ENCODE data around the gene TSTD2.
"Not testable (repeated sequence)": the region's sequence is repeated elsewhere in the genome, so short reads cannot be mapped to it uniquely, and the experiment has no call there.

TSTD2 gene

GRCh38 chr9:97586909-97587308 lies 46.3 kb downstream of the TSTD2 start:
- DNase-seq (ENCODE audit: low read depth) = not testable (repeated sequence)

DNA sequence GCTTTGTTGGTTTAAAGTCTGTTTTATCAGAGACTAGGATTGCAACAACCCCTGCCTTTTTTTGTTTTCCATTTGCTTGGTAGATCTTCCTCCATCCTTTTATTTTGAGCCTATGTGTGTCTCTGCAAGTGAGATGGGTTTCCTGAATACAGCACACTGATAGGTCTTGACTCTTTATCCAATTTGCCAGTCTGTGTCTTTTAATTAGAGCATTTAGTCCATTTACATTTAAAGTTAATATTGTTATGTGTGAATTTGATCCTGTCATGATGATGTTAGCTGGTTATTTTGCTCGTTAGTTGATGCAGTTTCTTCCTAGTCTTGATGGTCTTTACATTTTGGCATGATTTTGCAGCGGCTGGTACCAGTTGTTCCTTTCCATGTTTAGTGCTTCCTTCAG lies 48.4 kb downstream of the TSTD2 start:
- DNase-seq (ENCODE audit: low read depth) = not testable (repeated sequence)

GRCh38 chr9:97581590-97581989 lies 51.6 kb downstream of the TSTD2 start:
- not testable (repeated sequence) for DNase-seq (ENCODE audit: low read depth)

DNA sequence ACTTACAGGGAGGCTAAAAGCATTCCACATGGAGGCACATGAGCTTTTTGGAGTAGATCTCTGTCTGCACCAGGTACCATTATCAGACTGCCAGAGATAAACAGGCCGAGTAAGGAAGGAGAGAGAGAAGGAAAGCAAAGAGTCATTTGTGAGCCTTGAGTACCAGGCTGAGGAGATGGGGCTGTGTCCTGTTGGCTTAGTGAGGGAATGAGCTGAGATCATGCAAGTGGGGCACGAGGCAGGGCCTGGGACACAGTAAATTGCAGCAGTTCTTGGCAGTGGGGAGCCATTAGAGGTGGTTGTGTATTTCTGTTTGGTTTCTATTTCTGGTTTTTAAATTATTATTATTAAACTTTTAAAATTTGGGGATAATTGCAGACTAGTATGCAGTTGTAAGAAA lies 53.3 kb downstream of the TSTD2 start:
- DNase-seq (ENCODE audit: low read depth) = no peak

- no peak for DNase-seq (ENCODE audit: low read depth)
Observed at GRCh38 chr9:97578846-97579245, 54.3 kb downstream of the TSTD2 start.

DNA sequence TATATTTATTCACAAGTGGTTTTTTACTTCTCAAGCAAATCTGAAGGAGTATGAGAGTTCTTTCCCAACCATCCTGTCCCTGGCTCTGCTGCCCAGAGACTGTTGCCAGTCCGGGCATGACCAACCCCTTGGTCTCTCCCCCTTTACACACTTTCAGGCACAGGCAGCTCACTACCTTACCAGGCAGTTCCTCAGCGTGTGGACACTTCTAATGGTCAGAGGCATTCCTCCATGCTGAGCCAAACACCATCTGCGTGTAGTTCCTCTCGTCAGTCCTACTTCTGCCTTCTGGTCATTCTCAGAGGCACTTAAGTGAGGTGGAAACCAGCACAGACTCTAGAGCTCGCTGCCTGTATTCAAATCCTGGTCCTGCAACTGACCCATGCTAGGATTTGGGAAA lies 56.1 kb downstream of the TSTD2 start:
- no peak for DNase-seq (ENCODE audit: low read depth)

DNA sequence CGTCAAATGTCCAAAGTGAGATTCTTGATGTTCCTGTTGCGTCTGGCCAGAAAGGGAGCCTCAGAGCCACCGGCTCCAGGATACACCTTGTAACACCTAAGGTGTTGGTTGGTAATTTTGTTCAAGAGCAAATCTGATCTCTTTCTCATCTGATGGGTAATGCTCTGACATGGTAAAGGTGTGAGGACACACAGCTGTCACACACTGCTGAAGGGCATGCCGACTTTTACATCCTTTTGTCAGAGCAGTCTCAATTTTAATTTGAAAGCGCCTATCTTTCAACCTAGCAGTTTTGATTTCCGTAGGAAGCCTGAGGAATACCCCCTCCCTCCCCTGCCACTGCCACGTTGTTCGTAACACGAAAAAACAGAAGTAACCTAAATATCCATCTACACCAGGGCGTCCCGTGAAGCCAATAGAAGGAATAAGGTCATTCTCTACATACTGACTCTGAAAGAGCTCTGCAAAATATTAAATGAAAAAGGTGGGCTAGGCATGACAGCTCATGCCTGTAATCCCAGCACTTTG lies 57.4 kb downstream of the TSTD2 start:
- DNase-seq (ENCODE audit: low read depth) = no peak

DNA sequence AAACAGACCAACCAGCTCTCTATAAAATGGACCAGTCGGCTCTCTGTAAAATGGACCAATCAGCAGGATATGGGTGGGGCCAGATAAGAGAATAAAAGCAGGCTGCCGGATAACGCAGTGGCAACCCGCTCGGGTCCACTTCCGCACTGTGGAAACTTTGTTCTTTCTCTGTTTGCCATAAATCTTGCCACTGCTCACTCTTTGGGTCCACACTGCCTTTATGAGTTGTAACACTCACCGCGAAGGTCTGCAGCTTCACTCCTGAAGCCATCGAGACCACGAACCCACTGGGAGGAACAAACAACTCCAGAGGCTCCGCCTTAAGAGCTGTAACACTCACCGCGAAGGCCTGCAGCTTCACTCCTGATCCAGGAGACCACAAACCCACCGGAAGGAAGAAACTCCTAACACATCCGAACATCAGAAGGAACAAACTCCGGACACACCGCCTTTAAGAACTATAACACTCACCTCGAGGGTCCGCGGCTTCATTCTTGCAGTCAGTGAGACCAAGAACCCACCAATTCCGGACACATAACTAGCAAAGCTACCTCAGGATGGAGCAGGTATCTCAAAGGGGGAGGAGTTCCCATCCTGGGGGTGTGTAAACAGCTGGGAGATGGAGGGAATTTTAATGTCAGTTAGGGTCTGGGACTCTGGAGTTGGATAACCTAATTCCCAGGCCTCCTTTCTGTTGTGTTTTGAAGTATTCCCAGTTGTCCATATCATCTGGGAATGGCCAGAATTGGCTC lies 58.1 kb downstream of the TSTD2 start:
- not testable (repeated sequence) for DNase-seq (ENCODE audit: low read depth)

GRCh38 chr9:97574101-97574571 lies 59.0 kb downstream of the TSTD2 start:
- DNase-seq (ENCODE audit: low read depth) = not testable (repeated sequence)

- no peak for DNase-seq (ENCODE audit: low read depth)
Observed at GRCh38 chr9:97573482-97574073, 59.6 kb downstream of the TSTD2 start.

DNA sequence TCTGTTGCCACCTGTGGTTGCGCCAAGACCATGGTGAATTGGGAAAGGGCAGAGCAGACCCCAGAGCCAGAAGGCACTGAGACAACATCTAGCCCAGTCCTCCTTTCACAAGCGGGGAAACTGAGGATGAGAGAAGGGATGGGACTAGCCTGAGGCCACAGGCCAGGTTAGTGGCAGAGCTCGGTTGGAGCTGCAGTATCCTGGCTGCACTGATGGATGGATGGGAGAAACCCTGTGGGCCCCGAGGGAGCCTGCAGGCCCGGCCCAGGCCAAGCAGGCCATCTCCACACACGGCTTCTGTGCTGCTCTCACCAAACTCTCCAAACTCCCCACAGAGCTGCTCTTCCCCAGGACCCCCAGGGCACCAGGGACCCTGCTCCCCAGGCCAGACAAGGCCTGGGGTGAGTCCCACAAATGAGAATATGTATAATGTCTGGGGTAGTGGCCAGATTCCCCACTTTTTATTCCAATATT lies 60.2 kb downstream of the TSTD2 start:
- no peak for DNase-seq (ENCODE audit: low read depth)

DNA sequence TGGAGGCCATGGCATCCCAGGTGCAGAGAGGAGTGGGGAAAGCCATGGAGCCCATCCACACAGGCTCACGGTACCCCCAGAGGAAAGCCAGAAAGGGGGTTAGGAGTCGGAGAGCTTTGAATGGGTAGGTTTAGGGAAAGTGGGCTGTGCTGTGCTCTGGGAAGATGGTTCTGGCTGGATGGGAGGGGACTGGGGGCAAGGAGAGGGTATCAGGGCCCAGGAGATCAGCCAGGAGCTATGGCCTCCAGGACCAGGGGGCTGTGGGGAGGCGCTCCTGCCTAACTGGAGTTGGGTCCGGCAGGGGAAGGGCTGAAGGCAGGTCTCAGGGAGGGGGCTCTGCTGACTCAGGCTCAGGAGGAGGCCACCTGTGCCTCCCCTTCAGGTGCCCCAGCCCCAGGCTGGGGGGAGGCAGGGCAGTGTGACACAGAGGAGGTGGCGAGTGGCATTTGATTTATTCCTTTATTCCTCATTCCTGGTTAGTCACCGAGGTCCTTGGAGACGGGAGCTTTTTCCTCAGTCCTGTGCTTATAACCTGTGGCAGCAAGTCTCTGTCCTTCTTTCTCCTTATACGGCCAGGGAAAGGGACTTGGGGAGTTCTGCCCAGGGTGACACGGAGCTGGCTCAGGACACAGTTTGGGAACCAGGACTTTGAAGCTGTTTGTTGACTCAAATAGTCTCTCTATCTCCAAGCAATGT lies 60.8 kb downstream of the TSTD2 start:
- no peak for DNase-seq (ENCODE audit: low read depth)

DNA sequence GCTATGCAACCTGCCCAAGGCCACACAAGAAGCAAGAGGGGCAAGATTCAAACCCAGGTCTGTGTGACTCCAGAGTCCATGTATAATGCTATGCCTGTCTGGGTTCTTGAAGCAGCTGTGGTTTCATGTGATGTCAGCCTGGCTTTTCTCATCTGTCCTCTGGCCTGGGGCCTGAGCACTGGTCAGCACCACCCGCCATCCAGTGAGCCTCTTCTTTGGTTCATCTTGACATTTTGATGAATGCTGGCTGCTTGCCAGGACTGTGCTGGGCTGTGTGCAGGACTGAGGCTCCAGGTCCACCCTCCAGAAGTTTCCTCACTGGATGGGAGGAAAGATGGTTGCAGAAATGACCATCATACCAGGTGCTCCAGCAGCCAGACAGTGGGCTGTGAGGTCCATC lies 61.5 kb downstream of the TSTD2 start:
- no peak for DNase-seq (ENCODE audit: low read depth)

GRCh38 chr9:97570899-97571298 lies 62.3 kb downstream of the TSTD2 start:
- DNase-seq (ENCODE audit: low read depth) = no peak

DNA sequence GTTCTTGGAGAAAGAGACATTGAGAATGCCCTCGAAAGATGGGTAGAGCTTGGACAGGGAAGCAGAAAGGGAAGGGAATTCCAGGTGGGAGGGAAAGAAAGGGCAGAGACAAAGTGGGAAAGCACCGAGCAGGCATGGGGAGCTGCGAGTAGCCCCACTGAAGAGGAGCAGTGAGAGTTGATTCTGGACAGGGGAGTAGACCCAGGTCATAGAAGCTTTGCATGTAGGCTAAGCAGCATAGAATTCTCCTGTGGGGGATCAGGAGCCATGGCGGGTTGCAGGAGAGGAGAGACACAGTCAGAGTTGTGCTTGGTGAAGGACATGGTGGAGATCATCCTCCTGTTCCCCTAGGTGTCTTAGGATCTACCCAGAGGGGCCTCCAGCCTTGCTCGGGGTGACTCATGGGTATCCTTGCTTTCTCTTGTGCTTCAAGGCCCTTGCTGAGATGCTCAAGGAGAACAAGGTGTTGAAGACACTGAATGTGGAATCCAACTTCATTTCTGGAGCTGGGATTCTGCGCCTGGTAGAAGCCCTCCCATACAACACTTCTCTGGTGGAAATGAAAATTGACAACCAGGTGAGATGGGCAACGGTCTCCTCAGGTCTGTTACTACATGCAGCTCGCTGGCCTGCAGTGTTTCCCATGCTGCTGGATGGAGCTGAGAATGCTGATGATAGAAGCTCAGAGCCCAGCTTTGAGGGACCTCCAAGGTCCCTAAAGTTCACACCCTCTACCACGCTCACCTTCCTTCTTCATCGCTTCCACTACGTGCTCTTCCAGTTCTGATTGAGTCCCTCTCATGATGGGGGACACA lies 64.5 kb downstream of the TSTD2 start:
- DNase-seq (ENCODE audit: low read depth) = no peak

GRCh38 chr9:97567894-97568202 lies 65.3 kb downstream of the TSTD2 start:
- DNase-seq (ENCODE audit: low read depth) = no peak

GRCh38 chr9:97567182-97567893 lies 65.8 kb downstream of the TSTD2 start:
- DNase-seq (ENCODE audit: low read depth) = no peak

DNA sequence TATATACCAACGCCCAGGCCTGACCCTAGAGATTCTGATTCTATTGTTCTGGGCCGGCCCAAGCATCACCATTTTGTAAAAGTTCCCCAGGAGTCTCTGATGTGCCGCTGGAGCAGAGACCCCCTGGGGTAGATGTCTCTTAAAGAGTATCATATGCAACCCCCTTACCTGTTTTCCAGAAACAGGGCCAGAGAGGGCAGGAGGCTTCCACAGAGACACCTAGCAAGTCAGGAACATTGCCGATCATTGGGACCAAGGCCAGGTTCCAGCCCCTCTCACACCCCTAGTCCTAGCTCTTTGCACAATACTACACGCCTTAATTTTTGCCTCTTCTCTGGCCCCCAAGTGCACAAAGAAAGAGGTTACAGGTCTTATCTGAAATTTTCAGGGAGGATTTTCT lies 67.9 kb downstream of the TSTD2 start:
- no peak for DNase-seq (ENCODE audit: low read depth)

- no peak for DNase-seq (ENCODE audit: low read depth)
Observed at GRCh38 chr9:97564291-97565175, 68.6 kb downstream of the TSTD2 start.

- DNase-seq (ENCODE audit: low read depth) = no peak
Observed at GRCh38 chr9:97563458-97564135, 69.6 kb downstream of the TSTD2 start.
